Mesenchymal stem cell (in vitro differentiated cells and primary cell): ENCODE measurements around the gene PNKD.
A peak's percentile ranks its signal among the peaks of the same experiment; 100 is the strongest.

Source experiments
- DNase-seq: peaks from one replicate; pipeline ENCODE4 v3.0.0-alpha.2; 2013
- H2AFZ ChIP-seq: one replicate; pipeline ENCODE4 v1.6.1; 2013; ENCODE audit warnings: low read depth, mild to moderate bottlenecking, control low read depth, inconsistent platforms, low read length, moderate library complexity
- H2AK5ac ChIP-seq: 2 replicates; pipeline ENCODE4 v1.6.1; 2013; ENCODE audit warnings: low read length, moderate library complexity, mild to moderate bottlenecking, inconsistent platforms; ENCODE audit not compliant: severe bottlenecking
- H2BK120ac ChIP-seq: one replicate; pipeline ENCODE4 v1.6.1; 2013; ENCODE audit warnings: low read depth, mild to moderate bottlenecking, inconsistent platforms, low read length, moderate library complexity
- H2BK12ac ChIP-seq, 2 experiments: one replicate each; pipeline ENCODE4 v1.6.1; 2013; ENCODE audit warnings: inconsistent platforms in 2 of 2, low read length in 2 of 2, mild to moderate bottlenecking in 2 of 2, moderate library complexity in 2 of 2, control low read depth in 1 of 2
- H2BK15ac ChIP-seq: one replicate; pipeline ENCODE4 v1.6.1; 2013; ENCODE audit warnings: mild to moderate bottlenecking, low read depth, inconsistent platforms; ENCODE audit not compliant: poor library complexity, severe bottlenecking
- H2BK5ac ChIP-seq: 2 replicates; pipeline ENCODE4 v1.6.1; 2013; ENCODE audit warnings: low read depth, mild to moderate bottlenecking, low read length, control low read depth, inconsistent platforms; ENCODE audit not compliant: poor library complexity, severe bottlenecking
- H3K14ac ChIP-seq, 2 experiments: one replicate each; pipeline ENCODE4 v1.6.1; 2013; ENCODE audit warnings: inconsistent platforms in 2 of 2, low read length in 2 of 2, control low read depth in 1 of 2, mild to moderate bottlenecking in 1 of 2, moderate library complexity in 1 of 2
- H3K18ac ChIP-seq, 2 experiments: one replicate each; pipeline ENCODE4 v1.6.1; 2013; ENCODE audit warnings: inconsistent platforms in 2 of 2, low read length in 2 of 2, control low read depth in 1 of 2, low read depth in 1 of 2, mild to moderate bottlenecking in 1 of 2
- H3K23ac ChIP-seq, 2 experiments: one replicate each; pipeline ENCODE4 v1.6.1; 2013; ENCODE audit warnings: inconsistent platforms in 2 of 2, low read length in 2 of 2, mild to moderate bottlenecking in 2 of 2, moderate library complexity in 2 of 2, control low read depth in 1 of 2
- H3K27ac ChIP-seq: 2 replicates; pipeline ENCODE4 v1.5.1; 2013; ENCODE audit warnings: mild to moderate bottlenecking, moderate library complexity, low read length, control low read depth, inconsistent platforms; ENCODE audit not compliant: poor library complexity, severe bottlenecking
- H3K27me3 ChIP-seq, 2 experiments: 2 replicates each; pipeline versions ENCODE4 v1.6.1 to v1.7.0; 2013; ENCODE audit warnings: low read length in 2 of 2, mild to moderate bottlenecking in 2 of 2, moderate library complexity in 2 of 2, control low read depth in 1 of 2, inconsistent platforms in 1 of 2; ENCODE audit not compliant: control insufficient read depth in 1 of 2, insufficient read depth in 1 of 2
- H3K36me3 ChIP-seq, 2 experiments: 2 replicates each; pipeline versions ENCODE4 v1.6.1 to v1.7.0; 2013; ENCODE audit warnings: low read length in 2 of 2, control low read depth in 1 of 2, inconsistent platforms in 1 of 2, low read depth in 1 of 2, mild to moderate bottlenecking in 1 of 2; ENCODE audit not compliant: insufficient read depth in 2 of 2, control insufficient read depth in 1 of 2
- H3K4ac ChIP-seq, 2 experiments: one replicate each; pipeline ENCODE4 v1.6.1; 2013; ENCODE audit warnings: inconsistent platforms in 2 of 2, low read length in 2 of 2, mild to moderate bottlenecking in 2 of 2, moderate library complexity in 2 of 2, control low read depth in 1 of 2, low read depth in 1 of 2
- H3K4me1 ChIP-seq: 2 replicates; pipeline ENCODE4 v1.6.1; 2013; ENCODE audit warnings: low read depth, low read length, control low read depth; ENCODE audit not compliant: control insufficient read depth, insufficient read depth
- H3K4me2 ChIP-seq: 2 replicates; pipeline ENCODE4 v1.6.1; 2013; ENCODE audit warnings: low read length, mild to moderate bottlenecking, inconsistent platforms; ENCODE audit not compliant: poor library complexity, severe bottlenecking
- H3K4me3 ChIP-seq, 2 experiments: 2 replicates each; pipeline versions ENCODE4 v1.5.1 to v1.7.0; 2013; ENCODE audit warnings: low read length in 2 of 2, mild to moderate bottlenecking in 2 of 2, control low read depth in 1 of 2, low read depth in 1 of 2; ENCODE audit not compliant: insufficient read depth in 1 of 2
- H3K79me1 ChIP-seq: replicated peaks from 2 replicates; pipeline ENCODE4 v1.6.1; 2013; ENCODE audit warnings: mild to moderate bottlenecking, control low read depth, low read length, inconsistent platforms; ENCODE audit not compliant: poor library complexity, severe bottlenecking
- H3K9ac ChIP-seq: 2 replicates; pipeline ENCODE4 v1.7.0; 2013; ENCODE audit warnings: mild to moderate bottlenecking, low read length, moderate library complexity
- H3K9me3 ChIP-seq: 2 replicates; pipeline ENCODE4 v1.7.0; 2013; ENCODE audit warnings: mild to moderate bottlenecking, low read length; ENCODE audit not compliant: control insufficient read depth
- H4K8ac ChIP-seq: one replicate; pipeline ENCODE4 v1.6.1; 2013; ENCODE audit warnings: inconsistent platforms, mild to moderate bottlenecking, low read length, moderate library complexity
- H4K91ac ChIP-seq: one replicate; pipeline ENCODE4 v1.6.1; 2013; ENCODE audit warnings: mild to moderate bottlenecking, low read length, inconsistent platforms
- WGBS: methylation state at CpG from one replicate; pipeline ENCODE4 v1.1.7; 2013; ENCODE audit warnings: mixed read lengths; 5-methylcytosine and 5-hydroxymethylcytosine counted together

PNKD gene

GRCh38 chr2:218255446-218255845, 14.9 kb upstream of the PNKD start:
- peak; percentile 75 for DNase-seq
- no peak overlapping the region for H4K8ac ChIP-seq
- no peak overlapping the region for H3K27ac ChIP-seq
- no peak overlapping the region for H3K18ac ChIP-seq
- no peak overlapping the region for H2BK5ac ChIP-seq
- H4K91ac ChIP-seq = no peak overlapping the region
- no peak overlapping the region for H2BK15ac ChIP-seq
- H3K36me3 ChIP-seq = peaks cover 52 to 68% of the 10 kb centered on the region in 2 experiments
- H3K4me3 ChIP-seq = no peak overlapping the region
- peaks cover 18% of the 10 kb centered on the region for H3K4me1 ChIP-seq
- H3K9ac ChIP-seq = peak overlapping the region; percentile 77
- H3K23ac ChIP-seq = no peak overlapping the region
- H2BK120ac ChIP-seq = no peak overlapping the region
- 73% methylated on average over 6 of the region's 6 CpGs for WGBS
- no peak overlapping the region for H3K4ac ChIP-seq
- H3K27me3 ChIP-seq = no peaks in the 10 kb centered on the region
- no peak overlapping the region for H3K4me2 ChIP-seq
- peaks cover 14% of the 10 kb centered on the region for H3K79me1 ChIP-seq
- H2BK12ac ChIP-seq = no peak overlapping the region
- H3K9me3 ChIP-seq = no peaks in the 10 kb centered on the region
- H2AK5ac ChIP-seq = no peak overlapping the region
- H2AFZ ChIP-seq = no peak overlapping the region
- no peak overlapping the region for H3K14ac ChIP-seq

GRCh38 chr2:218256612-218257350, 13.5 kb upstream of the PNKD start:
- Histone ChIP-seq H3K14ac (no peak overlapping the region), H3K27me3 (no peaks in the 10 kb centered on the region), H3K9ac (no peak overlapping the region), H4K8ac (no peak overlapping the region), H2BK15ac (no peak overlapping the region), H3K9me3 (no peaks in the 10 kb centered on the region), H3K4ac (no peak overlapping the region), H3K4me1 (peaks cover 31% of the 10 kb centered on the region), H3K36me3 (peaks cover 41 to 55% of the 10 kb centered on the region in 2 experiments), H3K27ac (no peak overlapping the region), H3K4me2 (no peak overlapping the region), H3K79me1 (peaks cover 12% of the 10 kb centered on the region), H3K4me3 (no peak overlapping the region), H2BK5ac (no peak overlapping the region), H2AK5ac (no peak overlapping the region), H3K18ac (no peak overlapping the region), H2AFZ (no peak overlapping the region), H3K23ac (no peak overlapping the region), H2BK12ac (no peak overlapping the region), H2BK120ac (no peak overlapping the region), H4K91ac (no peak overlapping the region)
- 97% methylated on average over 12 of the region's 13 CpGs for WGBS
- no peak for DNase-seq

GRCh38 chr2:218257390-218257981, 12.8 kb upstream of the PNKD start:
- Histone ChIP-seq H3K27me3 (no peaks in the 10 kb centered on the region), H3K36me3 (peaks cover 41 to 48% of the 10 kb centered on the region in 2 experiments), H2BK12ac (no peak overlapping the region), H3K23ac (no peak overlapping the region), H3K4me3 (no peak overlapping the region), H3K79me1 (peaks cover 12% of the 10 kb centered on the region), H2BK120ac (no peak overlapping the region), H2BK5ac (no peak overlapping the region), H3K27ac (no peak overlapping the region), H2AFZ (no peak overlapping the region), H2BK15ac (no peak overlapping the region), H3K14ac (no peak overlapping the region), H3K4me1 (peaks cover 35% of the 10 kb centered on the region), H3K4me2 (no peak overlapping the region), H3K18ac (no peak overlapping the region), H4K8ac (no peak overlapping the region), H3K9me3 (no peaks in the 10 kb centered on the region), H3K9ac (no peak overlapping the region), H3K4ac (no peak overlapping the region), H4K91ac (no peak overlapping the region), H2AK5ac (no peak overlapping the region)
- no peak for DNase-seq
- WGBS = 80% methylated on average over 8 of the region's 8 CpGs

- H3K79me1 ChIP-seq = peaks cover 6% of the 10 kb centered on the region
- peak overlapping the region; percentile 40 to 65 for H2BK12ac ChIP-seq
- peak overlapping the region; percentile 84 for H4K91ac ChIP-seq
- peak overlapping the region; percentile 71 for H2BK120ac ChIP-seq
- H3K18ac ChIP-seq = peak overlapping the region; percentile 67 to 97
- peaks cover 35% of the 10 kb centered on the region for H3K4me1 ChIP-seq
- H3K4ac ChIP-seq = peak overlapping the region; percentile 45 to 68
- H3K36me3 ChIP-seq = peaks cover 43 to 45% of the 10 kb centered on the region in 2 experiments
- H2AFZ ChIP-seq = no peak overlapping the region
- peak overlapping the region; percentile 93 for H4K8ac ChIP-seq
- no peaks in the 10 kb centered on the region for H3K9me3 ChIP-seq
- H3K23ac ChIP-seq = no peak overlapping the region
- H2AK5ac ChIP-seq = peak overlapping the region; percentile 29
- no peak overlapping the region for H3K4me2 ChIP-seq
- no peak overlapping the region for H2BK5ac ChIP-seq
- no peaks in the 10 kb centered on the region for H3K27me3 ChIP-seq
- H3K4me3 ChIP-seq = peak overlapping the region in 1 of 2 experiments; percentile 52
- H2BK15ac ChIP-seq = peak overlapping the region; percentile 44
- H3K9ac ChIP-seq = peak overlapping the region; percentile 80
- no peak overlapping the region for H3K14ac ChIP-seq
- 16% methylated on average over 13 of the region's 15 CpGs for WGBS
- peak; percentile 98 for DNase-seq
- peak overlapping the region; percentile 22 for H3K27ac ChIP-seq
These were observed 11.0 kb upstream of the PNKD start for GRCh38 chr2:218259099-218259961.
